Measurements from ENCODE around the gene RER1.

Gene RER1

DNA sequence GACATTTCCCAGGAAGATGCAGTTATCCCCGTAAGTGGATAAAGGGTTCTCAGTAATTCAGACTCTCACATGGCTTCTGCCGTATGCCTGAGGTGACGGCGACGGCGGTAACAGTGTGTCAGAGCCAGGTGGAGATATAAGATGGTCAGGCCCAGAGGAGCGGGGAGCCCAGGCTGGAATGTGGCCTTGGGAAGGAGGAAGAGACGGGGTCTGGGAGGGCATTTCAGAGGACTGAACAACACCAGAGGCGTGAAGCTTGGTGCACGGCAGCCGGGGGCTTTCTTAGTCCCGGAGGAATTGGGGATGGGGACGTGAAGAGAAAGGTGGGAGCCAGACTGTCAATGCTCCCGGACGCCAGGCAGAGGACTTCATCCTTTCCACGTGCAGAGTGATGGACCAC lies 1.0 kb downstream of the RER1 start:
- no peak for DNase-seq

DNA sequence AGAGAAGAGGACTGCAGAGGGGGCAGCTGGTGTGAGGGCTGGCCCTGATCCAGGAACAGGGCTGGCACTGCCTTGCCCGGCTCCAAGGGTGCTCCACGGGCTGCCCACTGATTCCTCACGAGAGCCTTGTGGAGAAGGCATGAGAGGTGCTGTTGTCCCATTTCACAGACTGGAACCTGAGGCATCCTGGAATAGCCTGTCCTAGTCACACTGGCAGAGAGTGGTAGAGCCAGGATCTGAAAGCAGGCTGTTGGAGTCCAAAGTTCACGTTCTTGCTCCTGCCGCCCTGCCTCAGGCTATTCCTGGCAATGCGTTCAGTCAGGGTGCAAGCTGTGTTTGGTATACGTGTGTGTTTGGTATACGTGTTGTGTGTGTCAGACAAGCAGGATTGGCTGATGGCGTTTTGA lies 1.8 kb downstream of the RER1 start:
- no peak for DNase-seq

DNA sequence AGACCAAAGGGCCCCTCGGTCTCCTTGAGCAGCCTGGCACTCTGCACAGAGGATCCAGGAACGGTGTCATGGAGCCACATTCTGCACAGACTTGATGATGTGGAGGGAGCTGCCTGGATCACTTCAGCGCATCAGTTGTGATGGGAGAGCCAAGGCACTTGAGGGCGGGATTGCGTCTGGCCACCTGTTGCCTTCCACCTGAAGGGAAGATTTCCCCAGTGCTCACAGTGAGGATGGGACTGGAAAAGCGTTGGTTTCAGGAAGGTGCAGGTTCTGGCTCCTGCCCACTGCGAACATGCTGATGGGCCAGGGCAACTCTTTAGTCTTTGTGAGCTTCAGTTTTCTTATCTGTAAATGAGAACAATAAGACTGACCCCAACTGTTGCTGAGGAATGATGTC lies 2.6 kb downstream of the RER1 start:
- no peak for DNase-seq

DNA sequence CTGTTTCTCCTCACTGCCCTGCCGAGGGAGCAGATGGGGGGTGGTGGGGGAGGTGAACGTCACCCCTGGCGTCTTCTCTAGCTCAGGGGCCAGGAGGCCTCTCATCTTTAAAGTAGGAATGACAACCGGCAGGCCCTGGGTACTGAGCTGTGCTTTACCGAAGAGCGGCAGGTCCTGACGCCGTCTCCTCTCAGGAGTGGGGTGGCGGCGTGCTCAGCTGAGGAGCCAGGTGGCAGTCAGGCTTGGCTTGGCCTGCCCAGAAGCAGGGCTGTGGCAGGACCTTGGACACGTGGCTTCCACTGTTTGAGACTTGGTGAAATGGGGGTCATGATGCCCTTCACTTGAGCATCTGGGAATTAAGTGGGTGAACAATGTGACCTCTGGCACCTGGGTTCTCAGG lies 3.1 kb downstream of the RER1 start:
- DNase-seq: no peak

DNA sequence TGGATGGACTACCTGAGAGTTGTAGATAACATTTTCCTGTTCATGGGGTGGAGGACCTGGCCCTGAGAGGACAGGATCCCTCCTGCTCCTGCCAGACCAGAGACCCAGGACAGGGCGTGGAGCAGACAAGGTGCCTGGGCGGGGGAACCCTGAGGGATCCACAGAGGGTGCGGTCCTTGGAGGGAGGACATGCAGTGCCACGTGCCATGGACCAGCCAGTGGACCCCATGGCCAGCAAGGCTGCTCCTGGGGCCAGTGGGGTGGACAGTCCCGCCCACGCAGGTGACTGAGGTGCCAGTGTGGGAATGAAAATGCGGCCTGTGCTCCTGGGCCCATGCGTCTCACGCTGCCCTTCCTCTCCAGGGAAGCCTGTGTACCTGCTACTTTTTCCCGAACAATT lies 3.6 kb downstream of the RER1 start:
- DNase-seq: no peak

DNA sequence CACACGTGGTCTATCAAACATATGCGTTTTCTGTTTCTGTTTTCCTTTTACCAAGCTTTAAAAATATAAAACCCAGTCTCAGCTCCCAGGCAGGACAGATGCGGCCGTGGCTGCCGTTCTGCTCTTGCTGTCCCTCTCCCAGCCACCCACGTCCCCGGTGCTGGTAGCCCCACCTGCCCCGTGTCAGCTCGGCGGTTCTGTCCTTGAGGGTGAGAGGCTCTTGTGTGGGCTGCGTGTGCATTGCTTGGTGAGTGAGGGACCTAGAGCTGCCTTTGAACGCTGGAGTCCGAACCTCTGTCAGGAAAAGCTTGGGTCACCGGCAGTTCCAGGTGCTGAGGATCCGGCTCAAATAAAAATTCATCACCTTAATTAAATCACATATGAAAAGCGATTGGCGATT lies 4.4 kb downstream of the RER1 start:
- no peak for DNase-seq

DNA sequence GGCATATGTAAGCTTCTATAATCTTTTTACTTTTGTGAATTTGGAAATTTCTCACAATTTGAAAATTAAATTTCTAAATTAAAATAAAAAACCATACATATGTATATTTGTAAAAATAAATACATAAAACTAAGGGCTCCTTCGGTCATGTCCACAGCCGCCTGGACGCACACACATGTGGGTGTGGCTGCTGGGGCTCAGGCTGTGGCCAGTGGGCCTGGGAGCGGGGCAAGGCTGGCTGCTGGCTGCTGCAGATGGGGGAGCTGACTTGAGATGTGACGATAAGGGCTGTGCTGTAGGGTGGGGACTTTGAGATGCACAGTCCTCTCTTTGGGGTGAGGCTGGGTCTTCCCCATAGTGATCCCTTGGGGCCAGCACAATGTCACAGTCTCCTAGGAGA lies 4.8 kb downstream of the RER1 start:
- no peak for DNase-seq

DNA sequence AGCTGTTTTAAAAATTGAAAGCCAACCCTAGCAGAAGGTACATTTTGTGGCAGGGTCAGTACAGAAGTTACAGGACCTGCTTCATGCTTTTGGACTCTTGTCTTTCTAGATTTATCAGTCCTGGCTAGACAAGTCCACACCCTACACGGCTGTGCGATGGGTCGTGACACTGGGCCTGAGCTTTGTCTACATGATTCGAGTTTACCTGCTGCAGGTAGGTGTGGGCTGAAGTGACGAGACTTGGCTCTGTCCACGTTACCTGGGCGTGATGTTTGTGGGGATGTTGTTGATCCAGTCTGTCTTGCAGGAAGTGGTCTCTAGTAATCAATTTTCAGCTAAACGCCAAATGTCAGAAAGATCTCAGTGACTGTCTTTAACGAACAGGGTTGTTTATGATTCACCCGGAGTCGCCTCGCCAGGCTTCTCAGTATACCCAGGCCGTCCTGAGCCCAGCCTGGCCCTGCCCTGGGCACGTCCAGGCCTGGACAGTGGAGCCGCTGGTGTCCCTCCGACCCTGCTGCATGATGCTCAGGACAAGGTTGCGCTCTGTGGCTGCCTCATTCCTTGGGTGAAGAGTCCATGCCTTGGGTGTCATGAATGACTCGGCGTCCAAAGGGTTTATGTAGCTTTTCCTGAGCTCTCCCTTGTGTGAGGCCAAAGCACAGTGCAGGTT lies 5.5 kb downstream of the RER1 start:
- no peak for DNase-seq

DNA sequence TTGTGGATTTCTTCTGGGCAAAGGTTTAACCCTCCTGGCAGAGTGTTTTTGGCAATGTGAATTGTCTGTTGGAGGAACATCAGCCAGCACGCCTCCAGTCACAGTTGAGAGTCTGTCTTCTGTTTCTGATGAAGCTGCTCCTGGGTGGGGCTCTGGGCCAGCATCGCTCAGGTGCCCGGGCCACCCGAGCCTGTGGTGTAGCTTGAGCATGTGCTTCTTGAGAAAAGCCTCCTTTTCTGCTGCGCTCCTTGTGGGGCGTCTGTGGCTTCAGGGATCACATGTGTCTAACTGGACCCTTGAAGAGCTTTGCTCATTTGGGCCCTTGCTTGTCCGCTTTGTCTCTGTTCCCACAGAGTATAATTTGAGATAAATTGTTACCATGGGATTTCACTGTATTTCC lies 7.2 kb downstream of the RER1 start:
- DNase-seq: no peak

DNA sequence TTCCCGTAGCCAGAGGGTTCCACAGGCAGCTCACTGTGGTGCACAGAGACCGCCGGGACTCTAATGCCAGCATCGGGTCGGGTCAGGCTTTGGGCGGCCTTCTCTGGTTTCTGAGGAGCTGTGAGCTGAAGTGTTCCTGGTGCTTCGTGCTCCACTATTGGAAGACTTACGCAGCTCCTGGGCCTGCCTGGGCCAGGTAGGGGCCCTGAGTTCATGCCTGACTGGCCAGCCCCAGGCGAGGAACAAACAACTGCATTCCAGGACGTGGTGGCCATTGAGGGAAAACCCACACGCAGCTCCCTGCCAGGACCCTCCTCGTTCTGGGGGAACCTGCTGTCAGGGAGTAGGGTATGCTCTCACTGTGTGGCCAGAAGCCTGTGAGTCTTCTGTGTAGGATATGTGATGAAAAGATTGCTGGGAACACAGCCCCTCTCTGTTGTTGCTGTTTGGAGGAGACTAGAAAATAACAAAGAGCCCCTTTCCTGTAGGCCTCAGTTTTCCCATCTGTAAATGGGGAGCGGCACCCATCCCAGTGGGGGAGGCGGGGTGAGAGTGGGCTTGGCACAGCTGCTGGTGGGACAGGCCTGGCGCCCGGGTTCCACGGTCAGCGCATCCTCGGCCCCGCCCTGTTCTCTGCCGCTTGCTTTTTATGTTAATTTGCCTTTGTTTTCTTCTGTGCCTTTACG lies 8.4 kb downstream of the RER1 start:
- DNase-seq: no peak

DNA sequence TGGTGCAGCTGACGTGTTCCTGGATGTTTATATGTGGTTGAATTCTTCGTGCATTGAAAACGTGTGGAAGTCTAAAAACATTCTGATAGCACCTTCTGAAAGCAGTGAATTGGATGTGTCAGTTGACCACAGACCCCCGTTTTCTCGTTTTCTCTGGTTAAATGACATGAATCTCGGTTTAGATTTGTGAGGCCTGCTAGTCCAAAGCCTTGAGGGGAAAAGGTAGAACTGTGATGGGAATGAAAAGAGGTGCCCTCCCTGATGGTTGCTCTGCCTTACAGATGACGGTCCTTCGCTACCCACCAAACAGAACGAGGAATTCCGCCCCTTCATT lies 8.9 kb downstream of the RER1 start:
- DNase-seq: no peak

DNA sequence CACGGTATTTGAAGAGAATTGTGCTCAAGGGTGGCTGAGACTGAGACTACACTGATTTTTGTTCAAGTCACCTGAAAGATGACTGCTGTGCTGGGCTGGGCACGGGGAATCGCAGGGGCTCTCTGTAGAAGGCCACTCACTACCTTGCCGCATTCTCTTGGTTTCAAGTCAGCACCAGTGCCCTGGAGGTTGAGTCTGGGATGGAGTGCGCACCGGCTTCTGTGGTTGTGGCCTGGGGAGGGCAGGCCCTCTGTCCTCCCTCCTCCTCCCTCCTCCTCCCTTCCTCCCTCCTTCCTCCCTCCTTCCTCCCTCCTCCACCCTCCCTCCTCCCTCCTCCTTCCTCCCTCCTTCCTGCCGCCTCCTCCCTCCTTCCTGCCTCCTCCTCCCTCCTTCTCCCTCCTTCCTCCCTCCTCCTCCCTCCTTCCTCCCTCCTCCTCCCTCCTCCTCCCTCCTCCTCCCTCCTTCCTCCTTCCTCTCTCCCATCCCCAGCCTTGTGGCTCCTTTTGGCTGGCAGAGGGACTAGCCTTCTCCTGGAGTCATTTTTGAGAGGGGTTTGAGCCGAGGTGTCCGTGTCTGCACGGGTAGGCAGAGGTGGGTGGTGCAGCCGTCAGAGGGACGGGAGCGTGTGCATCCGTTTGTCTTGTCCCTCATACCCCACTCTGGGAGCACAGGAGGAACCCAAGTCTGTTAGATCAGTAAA lies 9.5 kb downstream of the RER1 start:
- no peak for DNase-seq

DNA sequence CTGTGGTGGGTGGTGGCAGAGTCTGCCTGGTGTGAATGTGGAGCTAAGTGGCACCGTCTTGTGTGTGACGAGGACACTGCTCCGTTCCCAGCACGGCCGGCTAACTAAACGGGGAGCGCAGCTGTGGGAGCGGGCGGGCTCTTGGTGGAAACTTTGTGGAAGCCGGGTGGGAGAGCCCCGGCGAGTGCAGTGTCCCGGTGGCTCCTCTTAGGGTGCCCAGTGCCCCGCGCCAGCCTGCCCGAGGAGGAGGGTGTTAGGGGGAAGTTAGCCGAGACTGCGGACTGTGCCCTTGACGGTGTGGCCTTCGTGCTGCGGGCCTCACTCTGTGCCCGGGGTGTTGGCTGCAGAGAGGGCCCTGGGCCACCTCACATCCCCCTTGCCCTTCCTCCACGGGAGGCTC lies 10.8 kb downstream of the RER1 start:
- no peak for DNase-seq

DNA sequence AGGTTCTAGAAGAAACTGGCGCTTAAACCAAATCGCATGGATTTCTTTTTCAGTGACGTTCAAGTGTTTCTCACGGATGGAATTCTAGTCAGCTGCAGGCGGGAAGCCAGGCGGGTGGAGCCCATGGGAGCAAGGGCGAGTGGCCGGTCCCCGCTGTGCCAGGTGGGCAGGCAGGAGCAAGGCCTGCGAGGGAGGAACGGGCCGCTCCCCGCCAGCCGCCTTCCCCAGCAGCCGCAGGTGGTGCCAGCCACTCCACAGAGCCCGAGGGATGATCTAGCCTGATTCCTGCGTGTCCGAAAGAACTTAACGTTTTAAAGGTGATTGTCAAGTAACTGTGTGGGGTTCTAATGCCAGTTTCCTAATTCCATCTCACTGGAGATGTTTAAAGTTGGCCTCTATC lies 11.6 kb downstream of the RER1 start:
- no peak for DNase-seq

DNA sequence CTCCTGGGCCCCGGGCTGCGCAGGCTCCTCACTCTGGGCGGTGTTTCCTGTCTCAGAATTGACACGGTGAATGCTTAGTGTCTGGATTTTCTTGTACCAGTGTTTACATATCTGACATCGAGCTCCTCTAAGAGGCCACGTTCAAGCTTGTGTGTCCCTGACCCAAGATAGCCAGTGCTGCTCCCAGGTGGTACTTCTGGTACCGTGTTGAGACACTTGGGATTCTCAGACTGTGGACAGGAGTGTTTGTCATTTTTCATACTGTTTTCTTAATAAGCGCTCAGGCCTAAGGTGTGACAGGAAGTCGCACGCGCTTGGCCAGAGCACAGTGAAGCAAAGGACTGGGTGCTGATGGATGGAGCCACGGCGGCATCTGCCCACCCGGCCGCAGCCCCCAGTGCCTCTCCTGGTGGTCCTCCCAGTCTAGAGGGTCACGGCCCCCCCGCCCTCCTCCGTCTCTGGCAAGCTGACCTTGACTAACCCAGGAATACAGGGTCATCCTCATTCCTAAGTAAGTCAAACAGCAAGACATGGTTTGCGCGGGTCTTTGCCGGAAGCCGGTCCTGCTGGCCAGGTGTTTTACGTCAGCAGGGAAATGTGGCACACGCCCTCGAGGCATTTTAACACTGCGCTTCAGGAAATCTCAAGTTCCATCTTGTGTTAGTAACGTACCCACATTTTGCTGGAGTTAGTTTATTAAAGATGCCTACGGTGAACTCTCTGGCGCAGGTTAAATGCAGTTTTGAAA lies 12.7 kb downstream of the RER1 start:
- no peak for DNase-seq

DNA sequence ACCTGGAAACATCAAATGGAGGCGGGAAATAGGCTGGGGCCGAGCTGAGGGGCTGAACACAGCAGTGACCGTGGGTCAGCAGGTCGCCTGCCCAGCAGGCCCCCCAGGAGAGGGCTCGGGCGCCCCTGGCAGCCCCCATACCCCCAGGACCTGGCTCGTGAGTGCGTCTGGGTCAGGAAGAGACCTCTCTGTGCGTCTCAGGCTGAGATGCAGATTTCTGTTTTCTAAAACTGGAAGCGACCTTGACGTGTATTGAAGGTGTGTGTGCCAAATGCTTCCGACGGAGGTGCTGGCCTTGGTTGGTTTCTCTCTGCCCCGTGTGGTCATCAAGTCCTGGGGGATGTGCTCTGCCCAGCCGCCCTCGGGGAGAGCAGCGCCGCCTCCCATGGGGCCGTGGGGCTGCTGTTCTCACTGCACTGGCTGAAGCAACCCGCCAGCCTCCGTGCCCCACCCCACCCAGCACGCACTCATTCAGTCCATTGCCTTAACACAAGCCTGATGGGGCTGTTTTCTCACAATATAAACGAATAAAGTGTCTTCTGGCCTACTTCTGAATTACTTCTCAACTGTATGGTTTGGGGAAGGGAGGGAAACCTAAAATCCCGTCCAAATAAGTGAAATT lies 13.4 kb downstream of the RER1 start:
- no peak for DNase-seq

DNA sequence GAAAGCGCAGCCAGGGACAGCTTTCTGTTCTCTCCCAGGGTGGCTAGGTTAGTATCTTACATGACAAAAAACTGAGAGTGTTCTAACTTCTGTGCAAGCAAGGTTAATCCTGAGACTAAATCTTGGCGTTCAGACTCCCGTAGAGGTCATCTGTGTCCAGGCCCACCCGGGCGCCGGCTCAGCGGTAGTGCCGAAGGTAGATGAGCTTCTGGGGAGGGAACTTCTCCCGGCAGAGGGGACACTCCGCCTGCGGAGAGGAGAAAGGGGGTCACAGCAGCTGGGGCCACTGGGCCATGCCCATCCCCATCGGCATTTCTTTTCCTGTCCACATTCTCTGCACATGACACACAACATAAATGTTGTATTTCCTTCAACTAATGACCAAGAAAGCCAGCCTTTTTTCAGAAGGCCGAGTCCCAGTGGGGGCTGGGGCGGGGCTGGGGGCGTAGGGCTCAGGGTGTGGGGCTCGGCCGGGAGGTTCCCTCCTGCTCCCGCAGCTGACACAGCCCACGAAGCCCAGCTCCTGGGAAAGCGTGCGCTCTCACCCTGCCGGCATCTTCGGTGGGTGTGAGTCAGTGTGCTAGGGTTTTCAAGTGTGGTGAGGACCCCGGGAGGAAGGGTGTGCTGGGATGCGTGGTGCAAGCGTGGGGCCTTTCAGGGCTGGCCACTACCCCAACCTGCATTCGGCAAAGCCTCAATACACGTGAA lies 14.1 kb downstream of the RER1 start:
- DNase-seq: no peak

DNA sequence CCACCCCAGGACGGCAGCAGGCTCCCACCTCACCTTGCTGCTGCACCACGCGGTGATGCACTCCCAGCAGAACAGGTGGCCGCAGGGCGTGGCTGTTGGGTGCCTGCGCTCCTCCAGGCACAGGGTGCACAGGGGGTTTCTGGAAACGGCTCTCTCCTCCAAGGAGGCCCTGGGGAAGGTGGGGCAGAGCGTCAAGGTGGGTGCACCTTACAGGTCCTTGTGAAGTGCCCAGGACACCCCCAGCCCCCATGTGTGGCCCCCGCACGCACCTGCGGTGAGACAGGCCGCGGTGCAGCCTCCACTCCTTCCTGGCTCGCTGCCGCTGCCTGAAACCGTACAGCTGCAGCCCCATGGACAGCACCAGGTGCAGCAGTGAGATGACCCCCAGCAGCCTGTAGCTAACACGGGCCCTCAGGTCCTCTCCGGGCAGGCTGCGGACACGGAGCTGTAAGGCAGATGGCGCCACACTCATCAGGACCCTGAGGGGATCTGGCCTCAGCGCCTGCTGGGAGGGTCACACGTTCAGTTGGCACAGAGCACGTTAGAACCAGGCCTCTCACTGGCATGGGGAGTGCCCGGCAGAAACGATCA lies 14.9 kb downstream of the RER1 start:
- no peak for DNase-seq

DNA sequence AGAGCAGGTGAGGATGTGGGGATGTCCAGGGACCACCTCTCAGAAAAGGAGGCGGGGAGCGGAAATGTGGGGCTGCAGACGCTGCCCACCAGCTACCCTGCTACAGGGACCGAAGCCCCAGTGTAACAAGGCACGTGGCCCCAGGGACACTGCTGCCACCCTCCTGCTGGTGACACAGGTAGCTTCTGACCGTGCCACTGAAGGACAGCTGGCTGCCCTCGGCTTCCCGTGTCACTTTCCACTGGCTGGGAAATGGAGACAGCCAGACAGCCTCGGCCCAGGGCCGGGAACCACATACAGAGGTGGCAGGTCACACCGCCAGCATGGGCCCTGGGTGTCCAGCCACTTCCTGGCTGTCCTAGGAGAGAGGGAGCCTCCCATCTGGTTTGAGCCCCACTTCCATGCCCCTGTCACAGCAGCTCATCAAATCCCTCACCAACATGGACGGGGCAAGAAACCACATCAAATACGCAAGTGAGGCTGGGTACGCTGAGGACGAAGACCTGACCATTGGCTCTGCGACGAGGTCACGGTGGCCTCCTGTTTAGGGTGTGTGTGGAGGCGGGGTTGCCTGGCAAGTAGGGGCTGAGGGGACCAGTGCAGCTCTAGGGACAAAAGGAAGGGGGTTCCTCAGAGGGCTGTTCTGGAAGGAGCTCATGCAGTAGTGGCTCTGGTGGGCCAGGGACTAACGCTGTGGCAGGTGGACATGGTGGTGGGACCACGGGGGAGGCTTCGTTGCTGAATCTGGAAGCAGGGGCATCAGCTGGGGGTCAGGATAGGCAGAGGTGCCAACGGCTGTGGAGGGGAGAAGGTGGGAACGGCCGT lies 15.7 kb downstream of the RER1 start:
- no peak for DNase-seq

DNA sequence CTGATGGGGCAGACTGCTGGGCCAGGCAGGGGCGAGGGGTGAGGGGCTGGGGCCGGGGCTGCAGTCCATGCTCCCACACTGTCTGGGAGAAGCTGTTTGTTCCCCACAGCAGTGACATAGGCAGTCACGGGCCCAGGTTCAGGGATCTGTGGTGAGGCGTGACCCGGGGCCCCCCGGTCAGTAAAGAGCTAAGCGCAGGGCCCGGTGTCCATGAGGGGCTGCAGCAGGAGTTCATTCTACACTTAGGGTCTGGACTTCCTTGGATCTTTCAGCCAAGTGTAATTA lies 16.3 kb downstream of the RER1 start:
- DNase-seq: no peak

DNA sequence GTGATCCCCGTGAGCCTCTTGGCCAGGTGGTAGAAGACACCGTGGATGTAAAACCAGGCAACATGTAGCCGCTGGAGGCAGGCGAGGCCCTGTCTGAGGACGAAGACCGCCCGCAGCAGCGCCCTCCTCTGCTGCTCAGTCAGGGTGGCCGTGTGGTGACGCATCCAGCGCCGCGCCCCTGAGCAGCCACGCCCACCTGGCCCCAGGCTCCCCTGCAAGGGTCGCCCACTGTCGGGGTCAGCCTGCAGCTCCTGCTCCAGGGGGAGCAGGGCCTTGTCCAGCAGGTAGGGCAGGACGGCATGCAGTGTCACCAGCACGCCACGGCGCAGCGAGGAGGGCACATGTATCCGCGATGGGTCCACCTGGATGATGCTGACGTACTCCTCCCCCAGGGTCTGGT lies 16.8 kb downstream of the RER1 start:
- DNase-seq: no peak

DNA sequence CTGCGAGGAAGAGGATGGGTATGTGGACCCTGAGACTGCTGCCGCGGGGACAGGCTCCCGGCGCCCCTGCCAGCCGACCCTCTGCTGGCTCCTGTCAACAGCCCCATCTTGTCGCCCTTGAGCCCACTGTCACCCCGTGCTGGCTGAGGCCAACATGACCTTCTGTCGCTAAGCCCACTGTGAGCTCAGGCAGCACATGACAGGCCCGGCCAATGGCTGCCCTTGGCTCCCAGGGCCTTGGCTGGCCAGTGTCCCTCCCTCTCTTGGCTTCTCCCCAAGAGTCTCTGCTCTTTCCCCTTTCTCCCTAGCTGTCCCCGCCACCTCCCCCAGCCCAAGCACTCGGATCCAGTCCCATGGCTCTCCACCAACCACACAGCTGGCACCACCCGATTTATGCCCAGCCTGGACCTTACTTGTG lies 17.2 kb downstream of the RER1 start:
- DNase-seq: no peak

Data from OCI-M1 (cell line).